IMR-90 (cell line): ENCODE results near the gene INMT. TPM values are rescaled to one million over a fixed set of nuclear protein-coding genes. Genes with fewer than 3 reads are reported as not detected.

Experiments
- ATAC-seq: fragments of 200-7000 bp; cut with Tn5 transposase; 2 replicates; pipeline ENCODE4 v1.9.1; 2020; ENCODE audit warnings: low read depth, mild to moderate bottlenecking, moderate library complexity
- BruUV-seq: library from RNA; stranded (reverse); fragments of 400-500 nt; replicated peaks from 2 replicates; lab custom pipeline; 2021; lab: Mats Ljungman, UMichigan
- CTCF ChIA-PET: fragments of 300-600 bp; formaldehyde crosslinking; extraction: SDS; loops from one replicate; lab custom pipeline; 2021; ENCODE audit warnings: antibody characterized with exemption; lab: Yijun Ruan, JAX
- POLR2A ChIA-PET: fragments of 300-600 bp; sonication (Branson Sonifier 250); formaldehyde crosslinking; loops from one replicate; lab custom pipeline; 2022; ENCODE audit warnings: antibody characterized with exemption; ENCODE audit not compliant: unreplicated experiment; lab: Charles Lee
- DNase-seq: peaks from one replicate; pipeline ENCODE4 v3.0.0; 2013
- H2AFZ ChIP-seq: replicated peaks from 2 replicates; pipeline ENCODE3; 2013; ENCODE audit warnings: low read length, mild to moderate bottlenecking; ENCODE audit not compliant: poor library complexity
- H2AK5ac ChIP-seq: 2 replicates; pipeline ENCODE4 v1.6.1; 2013; ENCODE audit warnings: low read depth, low read length, inconsistent platforms
- H2AK9ac ChIP-seq: replicated peaks from 2 replicates; pipeline ENCODE3; 2013; ENCODE audit warnings: mild to moderate bottlenecking, low read depth, low read length, moderate library complexity; ENCODE audit not compliant: poor library complexity
- H2BK120ac ChIP-seq: 2 replicates; pipeline ENCODE4 v1.6.1; 2013; ENCODE audit warnings: low read depth, low read length, inconsistent platforms
- H2BK15ac ChIP-seq: 3 replicates; pipeline ENCODE4 v1.6.1; 2013; ENCODE audit warnings: low read depth, low read length, inconsistent platforms
- H2BK20ac ChIP-seq: 2 replicates; pipeline ENCODE4 v1.6.1; 2013; ENCODE audit warnings: low read depth, mild to moderate bottlenecking, inconsistent platforms, low read length, moderate library complexity
- H2BK5ac ChIP-seq: 2 replicates; pipeline ENCODE4 v1.6.1; 2013; ENCODE audit warnings: mild to moderate bottlenecking, low read depth, low read length, inconsistent platforms; ENCODE audit not compliant: poor library complexity, severe bottlenecking
- H3K14ac ChIP-seq: replicated peaks from 2 replicates; pipeline ENCODE4 v1.6.1; 2013; ENCODE audit warnings: low read depth, low read length, inconsistent platforms
- H3K18ac ChIP-seq: 2 replicates; pipeline ENCODE4 v1.6.1; 2013; ENCODE audit warnings: low read depth, low read length, control low read depth
- H3K23ac ChIP-seq: 2 replicates; pipeline ENCODE4 v1.6.1; 2013; ENCODE audit warnings: low read depth, low read length, inconsistent platforms
- H3K27ac ChIP-seq: 2 replicates; pipeline ENCODE4 v1.5.1; 2013; ENCODE audit warnings: mild to moderate bottlenecking, control low read depth, low read length; ENCODE audit not compliant: insufficient read depth
- H3K27me3 ChIP-seq: 2 replicates; pipeline ENCODE4 v1.6.1; 2013; ENCODE audit warnings: low read length; ENCODE audit not compliant: control insufficient read depth, insufficient read depth
- H3K36me3 ChIP-seq: 2 replicates; pipeline ENCODE4 v1.6.1; 2013; ENCODE audit warnings: low read length, mixed read lengths; ENCODE audit not compliant: control insufficient read depth, insufficient read depth
- H3K4ac ChIP-seq: 2 replicates; pipeline ENCODE4 v1.6.1; 2013; ENCODE audit warnings: low read depth, low read length, inconsistent platforms
- H3K4me1 ChIP-seq: 2 replicates; pipeline ENCODE4 v1.6.1; 2013; ENCODE audit warnings: low read length, mixed read lengths; ENCODE audit not compliant: control insufficient read depth, insufficient read depth
- H3K4me2 ChIP-seq: 2 replicates; pipeline ENCODE4 v1.6.1; 2013; ENCODE audit warnings: low read depth, mild to moderate bottlenecking, control low read depth, low read length, moderate library complexity
- H3K4me3 ChIP-seq: 2 replicates; pipeline ENCODE4 v1.5.1; 2013; ENCODE audit warnings: low read depth, mild to moderate bottlenecking, control low read depth, low read length, moderate library complexity; ENCODE audit not compliant: insufficient read depth
- H3K56ac ChIP-seq: 2 replicates; pipeline ENCODE4 v1.6.1; 2013; ENCODE audit warnings: low read length, inconsistent platforms; ENCODE audit not compliant: insufficient read depth; ENCODE audit errors: extremely low read depth
- H3K79me1 ChIP-seq, 2 experiments: 2 replicates each; pipeline ENCODE4 v1.6.1; 2013; ENCODE audit warnings: low read length in 2 of 2, inconsistent platforms in 1 of 2, low read depth in 1 of 2
- H3K9ac ChIP-seq: 2 replicates; pipeline ENCODE4 v1.6.1; 2013; ENCODE audit warnings: low read depth, low read length, control low read depth
- H3K9me1 ChIP-seq: 2 replicates; pipeline ENCODE4 v1.6.1; 2013; ENCODE audit warnings: low read length, inconsistent platforms; ENCODE audit not compliant: insufficient read depth
- H3K9me3 ChIP-seq: 2 replicates; pipeline ENCODE4 v1.6.1; 2013; ENCODE audit warnings: low read length; ENCODE audit not compliant: control insufficient read depth, insufficient read depth
- H4K20me1 ChIP-seq: 2 replicates; pipeline ENCODE4 v1.6.1; 2013; ENCODE audit warnings: low read length, inconsistent platforms; ENCODE audit not compliant: insufficient read depth
- H4K5ac ChIP-seq: 2 replicates; pipeline ENCODE4 v1.6.1; 2013; ENCODE audit warnings: mild to moderate bottlenecking, low read depth, low read length, control low read depth
- H4K8ac ChIP-seq, 2 experiments: 2 replicates each; pipeline ENCODE4 v1.6.1; 2013; ENCODE audit warnings: low read depth in 2 of 2, low read length in 2 of 2, control low read depth in 1 of 2, inconsistent platforms in 1 of 2
- H4K91ac ChIP-seq: 2 replicates; pipeline ENCODE4 v1.6.1; 2013; ENCODE audit warnings: low read depth, low read length, inconsistent platforms; ENCODE audit not compliant: insufficient read depth
- CEBPB ChIP-seq: IDR thresholded peaks from 2 replicates; pipeline ENCODE4 v1.6.1; 2012; ENCODE audit warnings: low read depth, low read length, improper control_type of control experiment
- CHD1 ChIP-seq: IDR thresholded peaks from 2 replicates; pipeline ENCODE4 v1.6.1; 2012; ENCODE audit warnings: low read depth, low read length, improper control_type of control experiment
- CTCF ChIP-seq: conservative IDR thresholded peaks from 2 replicates; pipeline ENCODE4 v1.5.1; 2012; ENCODE audit warnings: mild to moderate bottlenecking, low read depth, low read length, improper control_type of control experiment
- ELK1 ChIP-seq: fragments of 150-350 bp; IDR thresholded peaks from 2 replicates; pipeline ENCODE4 v1.6.1; 2016; ENCODE audit warnings: low read depth, mild to moderate bottlenecking, low read length, moderate library complexity, borderline replicate concordance
- FOS ChIP-seq: fragments of 150-350 bp; IDR thresholded peaks from 2 replicates; pipeline ENCODE4 v1.6.1; 2016; ENCODE audit warnings: low read depth, low read length
- MAZ ChIP-seq: IDR thresholded peaks from 2 replicates; pipeline ENCODE4 v1.6.1; 2012; ENCODE audit warnings: low read depth, mild to moderate bottlenecking, low read length, improper control_type of control experiment, moderate library complexity, borderline replicate concordance
- MXI1 ChIP-seq: IDR thresholded peaks from 2 replicates; pipeline ENCODE4 v1.6.1; 2012; ENCODE audit warnings: low read depth, mild to moderate bottlenecking, low read length, moderate library complexity, borderline replicate concordance
- POLR2A ChIP-seq: IDR thresholded peaks from 2 replicates; pipeline ENCODE4 v1.6.1; 2012; ENCODE audit warnings: mild to moderate bottlenecking, low read depth, low read length
- RAD21 ChIP-seq: IDR thresholded peaks from 2 replicates; pipeline ENCODE4 v1.6.1; 2012; ENCODE audit warnings: low read length, improper control_type of control experiment
- RFX5 ChIP-seq: IDR thresholded peaks from 2 replicates; pipeline ENCODE4 v1.8.0; 2012; ENCODE audit warnings: low read depth, mild to moderate bottlenecking, low read length, moderate library complexity
- SMC3 ChIP-seq: fragments of 150-350 bp; IDR thresholded peaks from 2 replicates; pipeline ENCODE4 v1.6.1; 2016; ENCODE audit warnings: low read depth, mild to moderate bottlenecking, antibody characterized with exemption, low read length, moderate library complexity
- WGBS, 2 experiments: methylation state at CpG; one replicate each; pipeline versions ENCODE4 v1.1.5 to v1.1.7; 2013; ENCODE audit warnings: missing lambda C conversion rate in 2 of 2; ENCODE audit not compliant: insufficient read length in 1 of 2; ENCODE audit errors: extremely low coverage in 2 of 2; 5-methylcytosine and 5-hydroxymethylcytosine counted together
- dilution Hi-C: fragments of 300-500 bp; cut with HindIII; formaldehyde crosslinking; loops from one replicate; pipeline ENCODE4 v1.14.3; 2018; ENCODE audit warnings: low sequenced_read_pairs; ENCODE audit not compliant: unreplicated experiment
- in situ Hi-C: fragments of 300-500 bp; cut with MboI; formaldehyde crosslinking; loops from 3 replicates; pipeline ENCODE4 v1.14.3; 2019; ENCODE audit warnings: low sequenced_read_pairs, inconsistent platforms, mixed read lengths
- intact Hi-C: fragments of 100-400 bp; cut with micrococcal nuclease; formaldehyde crosslinking; loops from 2 replicates; pipeline ENCODE4 v1.10.0; 2022
- polyA plus RNA-seq, 3 experiments: library from polyadenylated mRNA; depleted of rRNA; stranded (reverse); fragments of >200 nt; gene quantifications; 2 replicates each; pipeline ENCODE4 v1.2.3, GENCODE V29; 2012; ENCODE audit warnings: low replicate concordance in 1 of 3
- total RNA-seq: library from RNA; depleted of rRNA; stranded (reverse); fragments of >200 nt; gene quantifications from 2 replicates; pipeline ENCODE4 v1.2.3, GENCODE V29; 2012

The INMT gene
- total and polyA plus RNA-seq, 2 of the 4 experiments (the other 2 are of a cell fraction), result 0.39 to 2.2 TPM

GRCh38 chr7:30731581-30731980 is 20.4 kb upstream of the INMT start:
- Histone ChIP-seq H2AFZ (no peak overlapping the region), H3K36me3 (no peaks in the 10 kb centered on the region), H3K14ac (no peak overlapping the region), H2AK9ac (no peak overlapping the region), H3K9ac (no peak overlapping the region), H3K9me3 (no peaks in the 10 kb centered on the region; the same call in 1 of the 2 replicates), H2BK15ac (no peak overlapping the region), H2AK5ac (no peak overlapping the region), H3K9me1 (no peaks in the 10 kb centered on the region), H3K79me1 (no peaks in the 10 kb centered on the region), H4K91ac (no peak overlapping the region), H2BK5ac (no peak overlapping the region), H2BK20ac (no peak overlapping the region), H3K4ac (no peak overlapping the region), H3K27me3 (peaks cover 56% of the 10 kb centered on the region), H2BK120ac (no peak overlapping the region), H3K23ac (no peak overlapping the region), H4K8ac (no peak overlapping the region), H3K27ac (no peak overlapping the region), H3K4me2 (no peak overlapping the region), H3K4me1 (no peaks in the 10 kb centered on the region), H4K5ac (no peak overlapping the region), H3K56ac (no peak overlapping the region), H3K4me3 (no peak overlapping the region), H3K18ac (no peak overlapping the region), H4K20me1 (no peaks in the 10 kb centered on the region)
- DNase-seq (no peak), ATAC-seq (no peak)
- BruUV-seq, result no TSS peak
- no peak for TF ChIP-seq CHD1
- TF ChIP-seq CTCF, result no peak
- TF ChIP-seq RFX5, result no peak
- TF ChIP-seq CEBPB, result no peak
- no peak for TF ChIP-seq RAD21
- TF ChIP-seq POLR2A, result no peak
- no peak for TF ChIP-seq SMC3
- TF ChIP-seq FOS, result no peak
- no peak for TF ChIP-seq MXI1
- no peak for TF ChIP-seq MAZ
- no peak for TF ChIP-seq ELK1
- intact Hi-C loops, result no loop called here
- ChIA-PET CTCF (interaction anchor here (1.7 kb wide), 1 partner anchor 8 kb away, joined by 6 read pairs; no protein-coding TSS in a partner anchor), POLR2A (no interaction called here)
- dilution Hi-C loops, result no loop called here
- in situ Hi-C loops, result no loop called here
- WGBS, 2 experiments, result 14% methylated on average over 5 of the region's 11 CpGs; no CpG with 5 or more reads in 1 of the 2 experiments
